Measurements from ENCODE around the gene EEF2KMT.

The EEF2KMT gene

DNA sequence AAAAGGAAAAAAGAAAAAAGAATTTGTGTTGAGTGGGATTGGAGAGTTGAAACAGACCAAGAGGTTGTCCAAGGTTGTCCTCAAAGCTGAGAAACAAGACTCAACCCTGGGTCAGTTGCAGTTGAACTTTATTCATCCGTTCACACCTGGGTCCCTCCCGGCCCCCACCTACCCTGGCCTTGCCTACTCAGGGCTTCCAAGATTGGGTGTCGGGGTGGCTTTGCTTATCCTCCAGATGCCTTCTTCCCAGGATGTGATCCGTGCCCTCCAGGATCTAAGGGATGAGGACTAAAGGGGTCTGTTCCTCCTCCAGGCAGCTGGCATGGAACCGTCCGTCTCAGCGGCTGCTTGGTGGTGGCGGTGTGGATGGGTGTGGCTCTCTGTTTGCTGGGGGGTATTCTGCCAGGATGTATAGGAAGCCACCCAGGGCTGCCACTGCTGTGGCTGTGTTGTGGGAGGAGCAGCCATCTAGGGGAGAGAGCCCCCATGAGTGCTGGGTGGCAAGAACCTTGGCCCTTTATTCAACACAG, 53.5 kb downstream of the EEF2KMT start:
- H3K4me2 ChIP-seq: no peak overlapping the region
- H3K9me3 ChIP-seq (replicated peaks in 1 of 11): peaks cover 0 to 13% (median 0%) of the 10 kb centered on the region in 11 experiments; a peak in 3 of 22 replicates
- no peak for TF ChIP-seq Cebpa-rat (IDR thresholded peaks at IDR 0.05)
- H3K27ac ChIP-seq: no peak overlapping the region
- H3K27me3 ChIP-seq: peaks cover 0 to 16% (median 7%) of the 10 kb centered on the region in 11 experiments; a peak in 9 of 22 replicates
- no peak overlapping the region for H3K9ac ChIP-seq
- peaks cover 0 to 7% (median 0%) of the 10 kb centered on the region in 11 experiments; a peak in 1 of 22 replicates for H4K20me1 ChIP-seq
- no peak overlapping the region for H3K4me3 ChIP-seq
- 0 out of 22 replicates have a peak, but pooled peaks cover 0 to 10% (median 0%) of the 10 kb centered on the region in 11 experiments for H3K36me3 ChIP-seq
- peaks cover 0 to 8% (median 0%) of the 10 kb centered on the region in 10 experiments; a peak in 2 of 20 replicates for H3K4me1 ChIP-seq

DNA sequence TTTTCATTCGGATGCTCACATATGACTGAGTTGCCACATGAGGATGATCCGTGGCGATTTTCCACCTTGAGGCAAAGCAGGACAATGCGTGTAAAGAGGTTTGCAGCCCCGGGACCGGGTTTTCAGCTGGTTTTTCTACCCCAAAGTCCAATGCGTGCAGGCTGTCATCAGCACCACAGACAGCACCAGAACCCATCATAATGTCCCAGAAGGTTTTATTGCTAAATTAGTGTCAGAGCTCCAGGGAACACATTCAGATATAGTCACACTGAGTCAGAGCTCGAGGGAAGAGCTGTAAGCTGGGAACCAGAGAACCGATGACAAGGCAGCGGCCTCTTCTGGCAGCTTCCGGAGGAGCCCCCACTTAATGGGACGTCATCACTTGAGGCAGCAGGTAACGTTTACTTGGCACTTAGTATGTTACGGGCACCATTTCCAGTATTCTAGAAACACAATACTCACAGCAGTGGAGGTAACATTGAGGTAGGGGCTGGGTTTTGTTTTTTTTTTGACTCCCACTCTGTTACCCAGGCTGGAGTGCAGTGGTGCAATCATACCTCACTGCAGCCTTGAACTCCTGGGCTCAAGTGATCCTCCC, 54.9 kb downstream of the EEF2KMT start:
- Histone ChIP-seq H4K20me1 (peaks cover 0 to 7% (median 0%) of the 10 kb centered on the region in 11 experiments; a peak in 1 of 22 replicates), H3K27me3 (peaks cover 0 to 16% (median 7%) of the 10 kb centered on the region in 11 experiments; a peak in 9 of 22 replicates), H3K4me1 (peaks cover 0 to 8% (median 0%) of the 10 kb centered on the region in 10 experiments; a peak in 2 of 20 replicates), H3K9me3 (replicated peaks in 1 of 11) (no peaks in the 10 kb centered on the region), H3K36me3 (no peaks in the 10 kb centered on the region), H3K27ac (no peak overlapping the region), H3K4me2 (no peak overlapping the region), H3K4me3 (no peak overlapping the region), H3K9ac (no peak overlapping the region)
- TF ChIP-seq Cebpa-rat (IDR thresholded peaks at IDR 0.05): no peak

DNA sequence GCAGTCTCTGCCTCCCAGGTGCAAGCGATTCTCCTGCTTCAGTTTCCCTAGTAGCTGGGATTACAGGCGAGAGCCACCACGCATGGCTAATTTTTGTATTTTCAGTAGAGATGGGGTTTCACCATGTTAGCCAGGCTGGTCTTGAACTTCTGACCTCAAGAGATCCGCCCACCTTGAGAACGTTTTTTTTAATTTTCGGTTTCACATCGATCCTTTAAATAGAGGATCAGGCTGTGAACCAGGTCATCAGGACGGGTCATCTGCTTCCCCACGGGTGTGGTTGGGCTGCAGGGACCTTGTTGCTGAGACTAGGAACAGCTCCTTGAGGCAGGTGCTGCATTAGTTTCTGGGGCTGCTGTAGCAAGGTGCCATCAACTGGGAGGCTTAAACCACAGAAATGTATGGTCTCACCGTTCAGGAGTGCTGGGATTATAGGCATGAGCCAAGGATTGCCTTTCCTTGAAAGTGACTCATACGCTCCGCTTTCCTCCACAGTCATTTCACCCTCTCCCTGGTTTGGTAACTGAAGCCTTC, 55.9 kb downstream of the EEF2KMT start:
- H3K4me3 ChIP-seq: no peak overlapping the region
- TF ChIP-seq Cebpa-rat (IDR thresholded peaks at IDR 0.05): no peak
- H3K36me3 ChIP-seq: no peaks in the 10 kb centered on the region
- H4K20me1 ChIP-seq: peaks cover 0 to 7% (median 0%) of the 10 kb centered on the region in 11 experiments; a peak in 1 of 22 replicates
- H3K4me1 ChIP-seq: peaks cover 0 to 2% (median 0%) of the 10 kb centered on the region in 10 experiments; a peak in 2 of 20 replicates
- no peak overlapping the region for H3K9ac ChIP-seq
- no peaks in the 10 kb centered on the region for H3K9me3 ChIP-seq (replicated peaks in 1 of 11)
- H3K4me2 ChIP-seq: no peak overlapping the region
- H3K27ac ChIP-seq: no peak overlapping the region
- peaks cover 0 to 16% (median 7%) of the 10 kb centered on the region in 11 experiments; a peak in 9 of 22 replicates for H3K27me3 ChIP-seq

DNA sequence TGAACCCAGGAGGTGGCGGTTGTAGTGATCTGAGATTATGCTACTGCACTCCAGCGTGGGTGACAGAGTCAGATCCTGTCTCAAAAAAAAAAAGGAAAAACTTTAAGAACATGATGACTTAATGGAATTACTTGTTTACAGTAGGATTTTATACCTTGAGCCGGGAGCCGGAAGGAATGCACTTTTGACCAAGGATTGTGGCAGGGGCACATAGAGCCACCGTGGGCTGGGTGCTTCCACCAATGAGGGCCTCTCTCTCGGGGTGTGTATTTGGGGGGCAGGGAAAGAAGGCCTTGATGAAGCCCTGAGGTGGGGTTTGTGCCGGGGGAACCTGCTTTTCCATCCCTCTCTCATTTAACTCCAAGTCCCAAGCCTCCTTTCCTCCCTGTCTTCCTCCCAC, 57.1 kb downstream of the EEF2KMT start:
- Histone ChIP-seq H3K27me3 (peaks cover 0 to 16% (median 7%) of the 10 kb centered on the region in 11 experiments; a peak in 9 of 22 replicates), H3K36me3 (no peaks in the 10 kb centered on the region), H4K20me1 (peaks cover 0 to 7% (median 0%) of the 10 kb centered on the region in 11 experiments; a peak in 1 of 22 replicates), H3K27ac (no peak overlapping the region), H3K9me3 (replicated peaks in 1 of 11) (no peaks in the 10 kb centered on the region), H3K4me2 (no peak overlapping the region), H3K4me1 (peaks cover 0 to 9% (median 0%) of the 10 kb centered on the region in 10 experiments; a peak in 2 of 20 replicates), H3K4me3 (no peak overlapping the region), H3K9ac (no peak overlapping the region)
- TF ChIP-seq Cebpa-rat (IDR thresholded peaks at IDR 0.05): no peak

DNA sequence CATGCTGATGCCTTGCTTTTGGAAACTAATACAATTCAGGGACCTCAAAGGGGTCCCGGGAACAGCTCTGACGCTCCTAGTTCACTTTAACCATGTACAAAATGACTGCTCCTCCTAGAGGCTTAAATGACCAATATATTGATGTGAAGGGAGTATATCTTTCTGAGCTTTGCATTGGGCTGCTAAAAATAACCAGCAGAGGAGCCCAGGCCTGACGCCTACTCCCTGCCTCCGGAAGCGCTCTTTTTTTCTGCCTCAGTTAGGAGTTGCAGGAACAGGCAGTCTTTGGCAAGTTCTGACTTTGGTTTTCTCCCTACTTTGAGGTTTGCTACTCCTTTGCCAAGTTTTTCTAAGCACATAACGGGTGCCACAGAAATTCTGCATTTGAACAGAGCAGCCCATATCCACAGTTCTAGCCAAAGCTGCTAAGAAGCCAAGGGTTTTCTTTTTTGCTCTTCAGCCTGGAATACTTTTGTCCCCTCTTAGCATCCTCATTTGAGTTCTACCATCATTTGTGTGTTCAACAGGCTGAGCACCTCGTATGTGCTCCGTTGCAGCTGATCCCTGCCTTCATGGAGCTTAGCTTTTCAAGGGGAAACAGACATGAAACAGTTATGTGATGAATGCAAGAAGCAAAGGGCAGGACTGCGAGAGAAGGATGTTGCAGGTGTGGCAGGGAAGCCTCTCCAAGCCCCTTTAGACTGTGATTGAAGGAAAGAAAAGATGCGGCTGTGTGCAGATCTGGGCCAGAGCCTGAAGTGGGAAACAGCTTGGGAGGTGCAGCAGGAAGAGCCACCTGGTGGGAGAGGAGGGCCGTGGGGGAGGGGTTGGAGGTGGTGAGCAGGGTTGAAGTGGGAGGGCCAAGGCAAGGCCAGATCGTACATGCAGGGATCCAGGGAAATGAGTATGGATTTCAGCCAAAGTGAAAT, 61.1 kb downstream of the EEF2KMT start:
- Histone ChIP-seq H3K27ac (no peak overlapping the region), H3K9ac (no peak overlapping the region), H4K20me1 (peaks cover 0 to 2% (median 0%) of the 10 kb centered on the region in 11 experiments; a peak in 1 of 22 replicates), H3K9me3 (replicated peaks in 1 of 11) (no peaks in the 10 kb centered on the region), H3K27me3 (peaks cover 0 to 13% (median 7%) of the 10 kb centered on the region in 11 experiments; a peak in 9 of 22 replicates), H3K36me3 (peaks cover 0 to 3% (median 0%) of the 10 kb centered on the region in 11 experiments; a peak in 4 of 22 replicates), H3K4me2 (no peak overlapping the region; a peak in 1 of 22 replicates), H3K4me3 (no peak overlapping the region), H3K4me1 (peaks cover 18 to 34% (median 22%) of the 10 kb centered on the region in 10 experiments)
- no peak for TF ChIP-seq Cebpa-rat (IDR thresholded peaks at IDR 0.05)

DNA sequence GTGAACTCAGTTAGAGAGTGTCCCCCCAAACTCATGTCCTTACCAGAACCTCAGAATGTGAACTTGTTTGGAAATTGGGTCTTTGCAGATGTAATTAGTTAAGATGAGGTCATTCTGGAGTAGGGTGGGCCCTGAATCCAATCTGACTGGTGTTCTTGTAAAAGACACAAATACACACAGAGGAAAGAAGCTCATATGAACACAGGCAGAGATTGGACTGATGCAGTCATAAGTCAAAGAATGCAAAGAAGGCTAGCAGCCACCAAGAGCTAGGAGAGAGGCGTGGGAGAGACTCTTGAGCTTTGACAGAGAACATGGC, 61.7 kb downstream of the EEF2KMT start:
- Histone ChIP-seq H3K27ac (no peak overlapping the region), H4K20me1 (peaks cover 0 to 8% (median 0%) of the 10 kb centered on the region in 11 experiments; a peak in 2 of 22 replicates), H3K36me3 (peaks cover 0 to 9% (median 0%) of the 10 kb centered on the region in 11 experiments; a peak in 4 of 22 replicates), H3K27me3 (peaks cover 0 to 8% (median 5%) of the 10 kb centered on the region in 11 experiments; a peak in 9 of 22 replicates), H3K4me1 (peaks cover 18 to 40% (median 22%) of the 10 kb centered on the region in 10 experiments), H3K9ac (0 out of 22 replicates have a peak overlapping the region, but pooled peaks of 1 of the 11 experiments have one; percentile 7), H3K4me2 (no peak overlapping the region), H3K9me3 (replicated peaks in 1 of 11) (no peaks in the 10 kb centered on the region), H3K4me3 (no peak overlapping the region)
- TF ChIP-seq Cebpa-rat (IDR thresholded peaks at IDR 0.05): no peak

Measured in BLaER1 treated with 17β-estradiol and CSF1 and Interleukin-3, amounts not matched to agents 10 nM and 100 nM (cell line).